ENCODE measurements around the gene RNASE11. TPM values are rescaled to one million over a fixed set of nuclear protein-coding genes. Genes with fewer than 3 reads are reported as not detected.

RNASE11 gene
- total and polyA plus RNA-seq, 11 donors, result not detected

DNA sequence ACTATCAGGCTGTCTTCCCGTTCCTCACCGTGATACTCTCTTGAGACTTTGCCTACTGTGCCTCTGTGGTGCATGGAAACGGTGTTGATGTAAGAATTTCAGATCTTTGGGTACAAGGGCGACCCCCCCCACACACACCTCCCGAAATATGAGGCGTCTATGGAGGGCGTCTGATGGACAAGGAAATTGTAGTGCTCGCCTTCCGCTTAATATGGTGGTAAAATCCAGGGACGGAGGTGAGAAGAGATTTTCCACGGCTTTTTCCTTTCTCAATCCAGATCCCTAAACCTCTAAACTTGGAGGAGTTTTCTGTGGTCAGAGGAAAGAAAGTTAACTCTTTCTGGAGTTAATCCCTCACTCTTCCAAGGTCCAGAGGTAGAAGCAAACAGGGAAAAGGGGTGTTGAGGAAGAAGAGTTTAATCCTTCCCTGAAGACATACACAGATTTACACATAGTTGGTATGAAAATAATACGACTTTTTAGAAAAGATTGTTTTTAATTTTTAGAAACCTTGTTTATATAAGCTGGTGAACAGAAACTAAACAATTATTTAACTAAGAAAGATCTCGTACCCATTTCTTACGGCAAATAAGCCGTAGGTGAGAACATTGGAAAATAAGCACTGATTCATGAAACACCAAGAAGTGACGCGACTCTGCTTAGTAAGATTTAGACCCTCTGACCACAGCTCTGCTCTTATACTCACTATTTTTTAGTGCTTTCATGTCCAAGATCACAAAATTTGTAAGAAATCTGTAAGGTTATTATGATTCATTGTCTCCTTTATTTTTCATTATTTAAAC lies 26.4 kb upstream of the RNASE11 start:
- Histone ChIP-seq H3K27me3 (peaks cover 0 to 3% (median 0%) of the 10 kb centered on the region in 9 donors), H3K4me1 (peaks cover 0 to 64% (median 7%) of the 10 kb centered on the region in 12 donors), H3K4me3 (peak overlapping the region; percentile 15 to 74 (median 58)), H3K9me3 (no peaks in the 10 kb centered on the region), H3K27ac (peak overlapping the region in 10 of 12 donors; percentile 0 to 82 (median 48)), H3K36me3 (no peaks in the 10 kb centered on the region)
- intact Hi-C loops (cut with DNase I), result loop anchor here in 8 of 10 donors (5.0 to 10.0 kb wide), 11 partner anchors 68 to 481 kb away; partner anchors contain the start of genes APEX1 (in 2 of the 8), RNASE4 (in 2 of the 8), ZNF219 (in 2 of the 8) and ANG (in 1 of the 8)
- TF ChIP-seq, protein P1, sequence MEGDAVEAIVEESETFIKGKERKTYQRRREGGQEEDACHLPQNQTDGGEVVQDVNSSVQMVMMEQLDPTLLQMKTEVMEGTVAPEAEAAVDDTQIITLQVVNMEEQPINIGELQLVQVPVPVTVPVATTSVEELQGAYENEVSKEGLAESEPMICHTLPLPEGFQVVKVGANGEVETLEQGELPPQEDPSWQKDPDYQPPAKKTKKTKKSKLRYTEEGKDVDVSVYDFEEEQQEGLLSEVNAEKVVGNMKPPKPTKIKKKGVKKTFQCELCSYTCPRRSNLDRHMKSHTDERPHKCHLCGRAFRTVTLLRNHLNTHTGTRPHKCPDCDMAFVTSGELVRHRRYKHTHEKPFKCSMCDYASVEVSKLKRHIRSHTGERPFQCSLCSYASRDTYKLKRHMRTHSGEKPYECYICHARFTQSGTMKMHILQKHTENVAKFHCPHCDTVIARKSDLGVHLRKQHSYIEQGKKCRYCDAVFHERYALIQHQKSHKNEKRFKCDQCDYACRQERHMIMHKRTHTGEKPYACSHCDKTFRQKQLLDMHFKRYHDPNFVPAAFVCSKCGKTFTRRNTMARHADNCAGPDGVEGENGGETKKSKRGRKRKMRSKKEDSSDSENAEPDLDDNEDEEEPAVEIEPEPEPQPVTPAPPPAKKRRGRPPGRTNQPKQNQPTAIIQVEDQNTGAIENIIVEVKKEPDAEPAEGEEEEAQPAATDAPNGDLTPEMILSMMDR (IDR thresholded peaks at IDR 0.05), result no peak
- no peak for TF ChIP-seq POLR2A (IDR thresholded peaks at IDR 0.05)
- WGBS, 4 donors, result 17 to 26% (median 19%) methylated on average over 17 of the region's 17 CpGs
- ATAC-seq (peak; percentile 1 to 5 (median 3)), DNase-seq (no peak)

DNA sequence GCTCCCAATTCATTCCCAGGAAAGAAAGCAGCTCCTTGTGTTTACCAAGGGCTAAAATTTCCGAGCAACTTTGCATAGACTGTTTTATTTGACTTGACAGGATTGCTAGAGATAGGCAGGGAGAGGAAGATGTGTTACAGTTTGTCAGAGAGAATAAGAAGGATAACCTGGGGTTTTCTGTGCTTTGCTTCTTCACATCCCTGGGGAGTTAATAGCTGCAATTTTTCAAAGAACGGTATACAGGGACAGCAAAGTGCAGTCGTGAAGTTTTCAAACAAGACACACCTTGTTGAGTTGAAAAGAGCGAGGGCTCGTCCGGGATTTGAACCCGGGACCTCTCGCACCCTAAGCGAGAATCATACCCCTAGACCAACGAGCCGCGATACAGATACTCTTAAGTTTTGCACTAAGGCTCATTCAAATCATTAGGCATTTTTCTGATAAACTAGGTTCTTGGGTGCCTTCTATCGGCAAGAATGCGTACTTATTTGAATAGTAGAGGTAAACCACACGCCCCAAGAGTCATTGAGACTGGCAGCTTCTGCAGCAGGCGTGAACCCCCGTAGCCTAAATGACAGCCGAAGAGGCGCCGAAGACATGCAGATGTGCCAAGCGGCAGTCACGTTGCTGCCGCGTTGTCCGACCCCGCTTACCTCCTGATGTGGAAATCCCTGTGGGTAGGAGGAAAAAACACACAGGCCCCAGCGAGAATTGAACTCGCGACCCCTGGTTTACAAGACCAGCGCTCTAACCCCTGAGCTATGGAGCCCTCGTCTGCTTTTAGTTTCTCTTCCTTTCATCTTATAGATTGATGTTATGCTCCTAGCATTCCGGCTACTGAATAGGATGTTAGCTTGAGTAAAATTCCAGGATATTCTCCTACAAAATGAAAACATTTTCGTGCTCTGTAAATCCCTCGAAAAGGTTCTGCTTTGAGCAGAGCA lies 25.6 kb upstream of the RNASE11 start:
- Histone ChIP-seq H3K36me3 (no peaks in the 10 kb centered on the region), H3K4me3 (peak overlapping the region; percentile 15 to 74 (median 58)), H3K4me1 (peaks cover 0 to 60% (median 7%) of the 10 kb centered on the region in 12 donors), H3K27ac (peak overlapping the region in 10 of 12 donors; percentile 21 to 82 (median 59)), H3K27me3 (peaks cover 0 to 3% (median 0%) of the 10 kb centered on the region in 9 donors), H3K9me3 (no peaks in the 10 kb centered on the region)
- no peak for TF ChIP-seq POLR2A (IDR thresholded peaks at IDR 0.05)
- TF ChIP-seq, protein P1 (IDR thresholded peaks at IDR 0.05), result peak; percentile 38 to 86 (median 74)
- intact Hi-C loops (cut with DNase I), result loop anchor here (1.0 to 10.0 kb wide), 16 partner anchors 12 to 481 kb away; partner anchors contain the start of genes APEX1 (in 2 of the 10), CCNB1IP1 (in 2 of the 10), RNASE4 (in 2 of the 10) and ZNF219 (in 2 of the 10)
- ATAC-seq (peak; percentile 79 to 89 (median 85)), DNase-seq (peak; percentile 67 to 84 (median 81))
- WGBS, 4 donors, result 1% methylated on average over 33 to 34 of the region's 34 CpGs

DNA sequence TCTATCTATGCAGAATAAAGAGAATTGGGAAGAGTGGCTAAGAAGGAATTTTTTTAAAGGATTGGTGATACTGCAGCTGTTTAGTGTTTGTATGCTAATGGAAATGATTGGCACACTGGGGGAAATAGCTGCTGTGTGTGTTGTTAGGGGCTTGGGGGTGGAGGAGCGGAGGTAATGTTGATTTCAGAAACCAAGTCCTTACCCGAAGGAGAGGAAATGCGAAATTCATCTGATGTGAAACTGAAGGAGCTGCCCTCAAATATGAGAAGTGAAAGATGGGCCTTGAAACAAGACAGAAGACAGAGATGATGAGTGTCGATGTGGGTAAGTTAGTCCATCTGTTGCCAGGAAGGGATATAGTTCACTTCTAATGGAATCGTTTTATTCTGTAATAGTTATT lies 24.6 kb upstream of the RNASE11 start:
- DNase-seq, result no peak
- intact Hi-C loops (cut with DNase I), result loop anchor here (2.0 to 10.0 kb wide), 14 partner anchors 68 to 482 kb away; partner anchors contain the start of genes APEX1 (in 2 of the 10), CCNB1IP1 (in 2 of the 10), RNASE4 (in 2 of the 10) and ZNF219 (in 2 of the 10)
- peaks cover 0 to 50% (median 7%) of the 10 kb centered on the region in 12 donors for H3K4me1 ChIP-seq
- peak overlapping the region in 2 of 12 donors; percentile 61 to 82 for H3K27ac ChIP-seq
- peaks cover 0 to 3% (median 0%) of the 10 kb centered on the region in 9 donors for H3K27me3 ChIP-seq
- no peak overlapping the region for H3K4me3 ChIP-seq
- H3K36me3 ChIP-seq, result no peaks in the 10 kb centered on the region
- H3K9me3 ChIP-seq, result no peaks in the 10 kb centered on the region
- WGBS, 4 donors, result 44 to 58% (median 54%) methylated on average over 5 of the region's 5 CpGs
- no peak for ATAC-seq
- no peak for TF ChIP-seq POLR2A (IDR thresholded peaks at IDR 0.05)
- TF ChIP-seq, protein P1 (IDR thresholded peaks at IDR 0.05), result no peak
